ENCODE measurements around the gene RND2.
"Not testable (repeated sequence)": the region's sequence is repeated elsewhere in the genome, so short reads cannot be mapped to it uniquely, and the experiment has no call there.

RND2 gene, protein sequence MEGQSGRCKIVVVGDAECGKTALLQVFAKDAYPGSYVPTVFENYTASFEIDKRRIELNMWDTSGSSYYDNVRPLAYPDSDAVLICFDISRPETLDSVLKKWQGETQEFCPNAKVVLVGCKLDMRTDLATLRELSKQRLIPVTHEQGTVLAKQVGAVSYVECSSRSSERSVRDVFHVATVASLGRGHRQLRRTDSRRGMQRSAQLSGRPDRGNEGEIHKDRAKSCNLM

DNA sequence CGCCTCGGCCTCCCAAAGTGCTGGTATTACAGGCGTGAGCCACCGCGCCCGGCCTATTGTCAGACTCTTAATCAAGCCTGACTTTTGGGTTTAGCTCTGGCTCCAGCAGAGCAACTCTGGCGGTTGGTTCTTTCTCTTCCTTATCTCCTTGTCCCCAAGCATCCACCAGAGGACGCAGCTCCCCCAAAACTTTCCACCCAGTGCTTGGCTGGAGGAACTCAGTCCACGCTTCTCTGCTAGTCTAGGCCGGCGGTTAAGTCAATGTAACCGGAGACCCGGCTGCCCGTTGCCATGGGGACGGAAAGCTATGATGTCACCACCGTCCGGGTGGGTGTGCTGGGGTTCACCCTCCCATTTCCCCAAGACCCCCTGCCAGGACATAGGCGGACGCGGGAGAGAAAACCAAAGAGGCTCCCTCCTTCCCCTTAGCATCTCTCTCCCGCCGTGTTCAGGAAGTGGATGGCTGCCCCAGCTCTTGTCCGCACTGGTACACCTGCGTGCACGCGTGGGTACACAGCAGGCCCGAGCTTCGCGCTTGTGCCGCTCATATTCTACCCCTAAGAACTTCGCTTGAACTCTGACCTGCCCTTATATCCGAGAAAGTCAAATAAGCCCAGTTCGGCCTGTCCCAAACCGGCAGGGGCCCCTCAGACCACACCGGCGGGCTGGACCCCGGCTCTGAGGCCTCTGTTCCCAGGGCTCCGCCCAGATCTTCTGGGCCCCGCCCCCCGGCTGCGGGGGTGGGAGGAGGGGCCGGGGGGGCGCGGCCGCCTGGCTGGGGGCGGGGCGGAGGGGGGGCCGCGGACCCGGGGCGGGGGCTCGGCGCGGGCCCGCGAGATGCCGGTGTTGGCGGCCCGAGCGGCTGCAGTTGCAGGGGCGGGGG is at the start of gene RND2:
Gene RND2 (plus strand): TSS at position 825 of the 883 bp plus-strand sequence. CDS start 117 bp downstream, outside the sequence.
- DNase-seq: peak; percentile 87

DNA sequence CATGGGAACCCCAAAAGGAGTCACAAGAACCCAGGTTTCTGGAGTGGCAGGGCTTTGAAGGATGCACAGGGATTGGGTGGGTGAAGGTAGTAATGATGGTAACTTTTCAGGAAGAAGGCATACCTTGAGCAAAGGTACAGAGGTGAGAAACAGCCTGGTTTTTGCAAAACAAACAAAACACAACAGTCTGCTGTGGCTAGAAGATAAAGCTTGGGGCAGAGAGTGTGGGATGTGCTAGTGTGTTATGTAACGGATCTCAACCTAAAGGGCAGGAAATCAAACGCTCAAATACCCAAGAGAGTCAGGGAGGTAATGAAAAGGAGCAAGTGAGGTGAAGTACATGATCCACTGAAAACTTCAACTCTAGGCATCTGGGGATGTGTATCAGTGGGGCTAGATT is 49.8 kb upstream of the RND2 start:
- no peak for DNase-seq

DNA sequence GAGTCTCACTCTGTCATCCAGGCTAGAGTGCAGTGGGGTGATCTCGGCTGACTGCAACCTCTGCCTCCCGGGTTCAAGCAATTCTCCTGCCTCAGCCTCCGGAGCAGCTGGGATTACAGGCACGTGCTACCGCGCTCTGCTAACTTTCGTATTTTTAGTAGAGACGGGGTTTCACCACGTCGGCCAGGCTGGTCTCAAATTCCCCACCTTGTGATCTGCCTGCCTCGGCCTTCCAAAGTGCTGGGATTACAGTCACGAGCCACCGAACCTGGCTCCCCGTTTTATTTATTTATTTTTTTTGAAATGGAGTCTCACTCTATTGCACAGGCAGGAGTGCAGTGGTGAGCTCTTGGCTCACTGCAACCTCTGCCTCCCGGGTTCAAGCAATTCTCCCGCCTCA is 49.3 kb upstream of the RND2 start:
- DNase-seq: not testable (repeated sequence)

DNA sequence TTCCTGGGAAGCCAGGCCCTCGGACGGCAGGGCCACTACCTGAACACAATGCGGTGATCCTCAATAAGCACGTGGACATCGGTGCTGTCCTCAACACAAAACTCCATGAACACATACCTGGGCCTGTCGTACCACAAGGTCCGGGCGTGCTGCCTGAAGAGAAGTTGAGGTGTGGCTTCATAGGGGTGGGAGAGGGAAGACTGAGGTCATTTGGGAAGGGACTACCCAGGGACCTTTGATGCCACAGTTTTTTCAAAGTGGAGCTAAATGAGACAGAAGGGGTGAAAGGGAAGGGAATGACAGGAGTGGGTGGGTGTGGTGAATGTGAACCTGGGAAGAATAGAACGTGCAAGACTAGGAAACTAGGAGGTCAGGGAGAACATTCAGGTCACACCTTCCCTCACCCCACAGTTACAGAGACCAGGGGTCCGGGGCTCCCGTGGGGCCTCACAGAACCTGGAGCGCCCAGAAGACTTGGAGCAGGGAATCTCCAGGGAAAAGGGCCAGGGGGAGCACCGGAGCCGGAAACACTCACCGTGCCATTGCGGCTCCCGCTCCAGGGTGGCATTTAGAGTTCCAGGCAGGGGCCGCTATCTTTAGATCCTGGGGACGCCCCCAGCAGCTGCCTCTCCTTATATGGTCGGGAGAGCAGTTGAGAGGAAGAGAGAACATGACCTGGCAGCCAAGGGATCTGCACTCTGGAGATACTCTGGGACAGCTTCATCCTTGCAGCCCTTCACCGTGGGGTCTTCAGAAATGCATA is 45.3 kb upstream of the RND2 start, which contains the start of gene PTGES3L:
Gene PTGES3L (minus strand): TSS at position 570 of the 763 bp plus-strand sequence. CDS start 27 bp downstream, at position 543.
- no peak for DNase-seq

DNA sequence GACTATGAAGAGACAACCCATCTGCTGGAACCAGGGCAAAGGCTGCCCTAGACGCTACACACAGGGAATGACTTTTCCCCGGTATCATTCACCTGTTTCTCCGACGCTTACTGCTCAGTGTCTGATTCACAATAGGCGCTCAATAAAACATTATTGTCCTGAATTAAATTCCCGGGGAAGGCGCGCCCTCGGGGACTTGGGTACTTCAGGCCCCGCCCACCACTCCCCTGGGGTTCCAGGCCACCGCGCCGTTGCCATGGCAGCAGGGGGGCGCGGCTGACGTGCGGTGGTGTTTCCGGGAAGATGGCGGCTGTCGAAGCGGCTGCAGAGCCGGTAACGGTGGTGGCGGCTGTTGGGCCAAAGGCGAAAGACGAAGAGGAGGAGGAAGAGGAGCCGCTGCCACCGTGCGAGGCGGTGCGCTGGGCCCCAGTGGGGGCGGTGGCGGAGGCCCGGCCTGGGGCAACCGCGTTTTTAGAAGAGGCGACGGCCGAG is 44.7 kb upstream of the RND2 start, which contains the start of gene RUNDC1:
Gene RUNDC1 (plus strand): TSS at position 292 of the 492 bp plus-strand sequence. CDS start 12 bp downstream, at position 304.
- peak; percentile 95 for DNase-seq

DNA sequence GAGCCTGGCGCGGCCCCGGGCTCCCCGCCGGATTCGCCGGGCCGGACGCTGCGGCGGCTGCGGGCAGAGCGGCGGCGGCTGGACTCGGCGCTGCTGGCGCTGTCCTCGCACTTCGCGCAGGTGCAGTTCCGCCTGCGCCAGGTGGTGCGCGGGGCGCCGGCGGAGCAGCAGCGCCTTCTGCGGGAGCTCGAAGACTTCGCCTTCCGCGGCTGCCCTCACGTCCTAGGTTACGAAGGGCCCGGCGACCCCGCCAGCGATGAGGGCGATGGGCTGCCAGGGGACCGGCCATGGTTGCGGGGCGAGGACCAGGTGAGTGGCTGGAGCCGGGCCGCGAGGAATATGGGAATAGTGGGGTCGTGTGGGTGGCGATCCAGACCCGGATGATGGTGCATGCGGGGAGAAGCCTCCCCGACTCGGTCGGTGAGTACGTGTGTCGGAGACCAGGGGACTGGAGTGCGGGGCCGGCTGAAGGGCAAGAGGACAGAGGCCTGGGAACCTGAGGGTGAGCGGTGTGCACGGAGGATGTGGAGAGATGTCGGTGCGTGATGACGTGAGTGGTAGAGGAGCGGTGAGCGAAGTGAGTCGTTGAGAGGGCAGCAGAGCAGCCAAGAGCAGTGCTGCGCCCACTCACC is 44.1 kb upstream of the RND2 start:
- peak; percentile 58 for DNase-seq

DNA sequence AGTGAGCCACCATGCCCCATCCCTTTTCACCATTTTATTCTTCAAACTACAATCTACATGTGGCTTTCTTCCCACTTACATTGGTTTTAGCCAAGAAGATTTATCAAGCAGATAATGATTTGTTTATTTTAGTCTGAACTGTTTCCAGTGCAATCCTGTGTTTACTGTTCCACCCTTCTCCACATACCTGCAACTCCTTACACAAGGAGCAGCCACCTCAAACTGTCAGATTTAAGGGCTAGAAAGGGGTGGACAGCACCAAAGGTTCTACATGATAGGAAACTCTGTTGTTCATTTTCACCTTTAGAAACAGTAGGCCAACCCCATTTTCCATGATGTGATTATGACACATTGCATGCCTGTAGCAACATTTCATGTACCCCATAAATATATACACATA is 42.8 kb upstream of the RND2 start:
- no peak for DNase-seq

DNA sequence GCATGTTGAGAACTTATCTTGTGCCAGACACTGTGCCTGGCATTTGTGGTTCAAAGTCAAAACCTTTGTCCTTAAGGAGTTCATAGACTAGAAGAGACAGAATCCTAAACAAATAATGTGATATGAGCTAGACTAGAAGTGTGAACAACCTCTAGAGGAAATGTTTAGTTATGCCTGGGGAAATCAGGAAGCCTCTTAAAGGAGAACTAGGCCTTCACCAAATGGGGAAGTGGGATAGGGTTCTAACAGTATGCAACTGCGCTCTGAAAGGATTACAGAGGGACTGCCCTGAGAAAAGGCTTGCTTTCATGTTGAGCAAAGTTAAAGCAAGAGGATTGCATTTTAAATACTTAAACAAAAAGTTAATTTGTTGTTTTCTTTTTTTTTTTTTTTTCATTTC is 39.8 kb upstream of the RND2 start:
- DNase-seq: no peak

DNA sequence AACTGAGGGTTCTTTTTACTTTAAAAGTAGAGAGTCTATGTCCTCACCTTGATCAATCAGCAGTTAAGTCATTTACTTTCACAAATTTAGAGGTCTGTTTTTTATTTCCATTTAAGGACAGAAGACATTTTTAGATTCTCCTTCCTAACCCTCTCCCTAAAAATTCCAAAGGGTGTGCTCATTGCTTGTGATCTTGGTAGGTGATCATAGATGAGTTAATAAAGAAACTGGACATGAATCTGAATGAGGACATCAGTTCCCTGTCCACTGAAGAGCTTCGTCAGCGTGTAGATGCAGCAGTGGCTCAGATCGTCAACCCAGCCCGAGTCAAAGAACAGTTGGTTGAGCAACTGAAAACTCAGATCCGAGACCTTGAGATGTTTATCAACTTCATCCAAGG is 35.9 kb upstream of the RND2 start:
- no peak for DNase-seq

DNA sequence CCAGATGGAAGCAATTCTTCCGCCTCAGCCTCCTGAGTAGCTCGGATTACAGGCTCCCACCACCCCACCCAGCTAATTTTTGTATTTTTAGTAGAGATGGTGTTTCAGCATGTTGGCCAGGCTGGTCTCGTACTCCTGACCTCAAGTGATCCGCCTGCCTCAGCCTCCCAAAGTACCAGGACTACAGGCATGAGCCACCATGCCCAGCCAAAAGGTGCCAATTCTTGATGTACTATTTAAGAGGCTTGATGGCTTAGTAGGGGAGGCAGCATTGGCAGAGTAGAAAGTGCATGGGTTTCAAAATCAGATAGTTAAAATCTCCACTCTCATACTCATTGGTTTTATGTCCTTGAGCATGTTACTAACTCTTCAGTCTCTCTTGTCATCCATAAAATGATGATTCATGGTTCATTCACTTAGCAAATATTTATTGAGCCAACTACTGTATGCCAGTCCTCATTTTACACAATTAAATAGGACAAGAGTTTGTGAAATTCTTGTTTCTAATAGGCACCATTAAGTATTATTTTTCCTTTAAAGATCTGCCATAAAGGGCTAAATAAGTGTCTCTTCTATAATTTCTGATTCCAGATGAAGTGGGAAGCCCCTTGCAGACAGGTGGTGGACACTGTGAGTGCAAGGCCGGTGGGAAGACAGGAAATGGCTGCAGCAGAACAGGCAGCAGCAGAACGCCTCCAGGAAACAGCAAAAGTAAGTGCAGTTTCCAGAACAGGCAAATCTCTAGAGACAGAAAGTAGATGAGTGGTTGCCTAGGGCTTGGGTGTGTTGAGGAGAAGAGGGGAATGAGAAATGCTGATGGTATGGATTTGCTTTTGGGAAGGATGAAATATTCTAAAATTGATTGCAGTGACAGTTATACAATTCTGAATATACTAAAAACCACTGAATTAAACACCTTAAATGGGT is 35.0 kb upstream of the RND2 start:
- DNase-seq: no peak

DNA sequence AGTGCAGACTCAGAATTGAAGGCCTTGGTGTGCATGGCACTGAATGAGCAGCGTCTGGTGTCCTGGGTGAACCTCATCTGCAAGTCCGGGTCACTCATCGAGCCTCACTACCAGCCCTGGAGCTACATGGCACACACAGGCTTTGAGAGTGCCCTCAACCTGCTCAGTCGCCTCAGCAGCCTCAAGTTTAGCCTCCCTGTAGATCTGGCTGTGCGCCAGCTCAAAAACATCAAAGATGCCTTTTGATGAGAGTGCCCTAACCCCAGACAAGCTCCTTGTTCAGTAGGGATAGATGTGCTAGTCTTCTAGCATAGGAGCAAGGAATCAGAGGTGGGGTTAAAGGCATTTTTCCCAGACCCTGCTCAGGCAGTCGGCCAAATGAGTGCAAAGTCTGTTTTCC is 33.6 kb upstream of the RND2 start:
- DNase-seq: no peak

DNA sequence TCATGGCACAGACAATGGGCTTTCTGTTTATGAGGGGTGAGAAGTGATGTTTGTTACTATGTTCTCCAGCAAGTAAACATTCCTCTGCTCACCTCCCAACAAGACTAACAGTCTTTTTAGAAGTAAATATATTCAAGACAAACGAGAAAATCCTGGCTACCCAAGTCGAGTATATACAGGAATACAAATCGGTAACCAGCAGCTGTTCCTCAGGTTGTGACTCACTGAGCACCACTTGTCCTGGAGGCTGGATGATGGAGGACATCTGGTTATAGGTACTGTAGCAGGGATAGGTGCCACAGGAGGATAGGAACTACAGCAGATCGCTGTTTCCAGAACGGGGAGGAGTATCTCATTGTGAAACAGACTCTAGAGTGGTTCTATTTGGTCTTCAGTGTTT is 32.2 kb upstream of the RND2 start:
- DNase-seq: no peak

DNA sequence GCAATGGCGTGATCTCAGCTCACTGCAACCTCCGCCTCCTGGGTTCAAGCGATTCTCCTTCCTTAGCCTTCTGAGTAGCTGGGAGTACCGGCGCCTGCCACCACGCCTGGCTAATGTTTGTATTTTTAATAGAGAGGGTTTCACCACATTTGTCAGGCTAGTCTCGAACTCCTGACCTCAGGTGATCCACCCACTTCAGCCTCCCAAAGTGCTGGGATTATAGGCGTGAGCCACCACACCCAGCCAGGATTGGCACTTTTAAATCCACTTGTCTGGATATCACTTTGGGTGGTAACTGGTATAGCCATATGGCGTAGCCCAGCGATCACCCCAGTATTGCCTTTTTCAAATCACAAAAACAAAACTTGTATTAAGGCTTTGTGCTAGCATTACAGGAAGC is 31.1 kb upstream of the RND2 start:
- DNase-seq: not testable (repeated sequence)

DNA sequence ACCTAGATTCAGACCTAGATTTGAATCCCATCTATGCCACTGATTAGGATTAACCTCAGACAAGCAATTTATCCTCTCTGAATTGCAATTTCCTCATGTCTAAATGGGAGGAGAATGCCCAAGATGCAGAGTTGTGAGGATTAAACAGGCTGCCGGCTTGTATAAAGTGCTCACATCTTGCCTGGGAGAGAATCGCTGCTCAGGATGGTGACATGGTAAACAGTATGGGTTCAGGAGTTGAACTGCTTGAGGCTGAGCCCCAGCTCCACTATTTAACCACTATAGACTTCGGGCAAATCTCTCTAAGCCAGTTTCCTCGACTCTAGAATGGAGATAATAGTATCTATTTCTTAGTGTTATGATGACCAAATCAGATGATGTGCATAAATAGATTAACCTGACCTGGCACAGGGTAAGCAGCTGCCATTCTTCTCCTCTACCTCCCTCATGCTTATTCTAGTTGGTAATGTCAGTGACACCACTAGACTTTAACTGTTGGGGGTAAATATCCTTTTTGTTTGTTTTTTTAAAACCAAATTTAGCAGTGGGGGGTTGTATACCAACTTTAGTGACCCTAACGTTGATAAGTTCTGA is 27.5 kb upstream of the RND2 start:
- no peak for DNase-seq

DNA sequence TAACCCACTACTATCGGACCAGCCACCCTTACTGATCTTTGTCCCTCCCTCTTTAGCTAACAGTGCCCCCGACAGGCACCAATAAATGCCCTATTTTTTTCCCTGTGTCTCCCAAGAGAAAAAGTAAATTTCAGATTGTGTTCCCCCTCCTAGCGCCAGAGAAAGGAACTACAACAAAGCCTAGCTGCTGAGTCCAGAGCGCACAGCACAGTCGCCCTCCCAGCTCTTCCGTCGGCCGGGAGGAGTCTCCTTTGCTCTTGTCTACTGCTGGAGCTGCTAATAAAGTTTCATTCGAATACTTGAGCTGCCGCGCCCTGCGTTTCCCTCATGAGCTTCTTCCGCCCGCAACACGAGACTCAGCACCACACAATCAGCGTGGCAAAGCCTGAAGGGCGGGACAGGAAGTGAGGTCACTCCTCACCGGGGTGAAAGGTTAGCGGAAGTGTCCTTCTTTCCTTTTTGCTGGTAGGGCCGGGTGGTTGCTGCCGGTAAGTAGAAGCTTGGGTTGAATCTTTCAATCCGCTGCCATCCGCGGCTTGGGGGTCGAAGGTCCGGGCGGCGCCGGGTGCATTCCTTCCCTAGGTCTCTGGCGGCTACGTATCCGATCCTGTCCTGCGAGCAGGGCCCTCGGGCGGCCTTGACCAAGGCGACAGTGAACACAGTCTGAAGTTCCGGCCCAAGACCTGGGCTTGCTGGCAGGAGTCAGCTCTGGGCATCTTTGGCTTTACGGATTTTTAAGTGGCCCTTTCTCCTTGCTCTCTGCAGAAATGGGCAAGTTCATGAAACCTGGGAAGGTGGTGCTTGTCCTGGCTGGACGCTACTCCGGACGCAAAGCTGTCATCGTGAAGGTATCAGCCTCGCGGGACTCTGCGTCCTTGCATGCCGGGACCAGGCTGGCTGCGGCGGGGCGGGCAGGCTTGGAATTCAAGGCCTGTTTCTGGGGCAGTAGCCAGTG is 26.8 kb upstream of the RND2 start, which contains the start of gene RPL27:
Gene RPL27 (plus strand): TSS at position 436 of the 955 bp plus-strand sequence. CDS start 332 bp downstream, at position 768.
- peak; percentile 98 for DNase-seq

DNA sequence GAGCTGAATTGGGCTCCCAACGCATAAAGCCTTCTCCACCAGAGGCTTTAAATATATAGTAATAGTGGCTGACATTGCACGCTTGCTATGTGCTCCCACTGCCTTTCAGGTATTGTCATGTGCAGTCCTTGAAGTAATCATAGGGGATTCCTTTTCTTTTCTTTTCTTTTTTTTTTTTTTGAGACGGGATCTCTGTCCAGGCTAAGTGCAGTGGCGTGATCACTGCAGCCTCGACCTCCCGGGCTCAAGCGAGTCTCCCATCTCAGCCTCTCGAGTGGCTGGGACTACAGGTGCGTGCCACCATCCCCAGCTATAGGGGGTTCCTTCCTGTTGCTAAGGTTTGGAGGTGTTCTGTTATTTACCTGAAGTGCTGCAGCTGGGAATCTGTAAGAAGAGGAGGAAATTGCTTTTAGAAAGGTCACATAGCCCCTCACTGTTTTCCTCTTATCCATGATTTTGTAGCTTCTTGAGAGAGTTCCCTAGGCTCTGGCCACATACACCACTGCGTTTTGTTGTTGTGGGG is 26.0 kb upstream of the RND2 start:
- DNase-seq: no peak

DNA sequence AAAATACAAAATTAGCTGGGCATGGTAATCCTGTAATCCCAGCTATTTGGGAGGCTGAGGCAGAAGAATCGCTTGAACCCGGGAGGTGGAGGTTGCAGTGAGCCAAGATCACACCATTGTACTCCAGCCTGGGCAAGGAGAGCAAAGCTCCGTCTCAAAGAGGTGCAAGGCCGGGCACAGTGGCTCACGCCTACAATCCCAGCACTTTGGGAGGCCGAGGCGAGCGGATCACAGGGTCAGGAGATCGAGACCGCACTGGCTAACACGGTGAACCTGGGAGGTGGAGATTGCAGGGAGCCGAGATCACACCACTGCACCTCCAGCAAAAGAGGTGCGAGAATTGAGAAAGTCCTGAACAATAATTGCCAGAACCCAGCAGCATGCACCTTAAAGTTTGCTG is 24.1 kb upstream of the RND2 start:
- not testable (repeated sequence) for DNase-seq

DNA sequence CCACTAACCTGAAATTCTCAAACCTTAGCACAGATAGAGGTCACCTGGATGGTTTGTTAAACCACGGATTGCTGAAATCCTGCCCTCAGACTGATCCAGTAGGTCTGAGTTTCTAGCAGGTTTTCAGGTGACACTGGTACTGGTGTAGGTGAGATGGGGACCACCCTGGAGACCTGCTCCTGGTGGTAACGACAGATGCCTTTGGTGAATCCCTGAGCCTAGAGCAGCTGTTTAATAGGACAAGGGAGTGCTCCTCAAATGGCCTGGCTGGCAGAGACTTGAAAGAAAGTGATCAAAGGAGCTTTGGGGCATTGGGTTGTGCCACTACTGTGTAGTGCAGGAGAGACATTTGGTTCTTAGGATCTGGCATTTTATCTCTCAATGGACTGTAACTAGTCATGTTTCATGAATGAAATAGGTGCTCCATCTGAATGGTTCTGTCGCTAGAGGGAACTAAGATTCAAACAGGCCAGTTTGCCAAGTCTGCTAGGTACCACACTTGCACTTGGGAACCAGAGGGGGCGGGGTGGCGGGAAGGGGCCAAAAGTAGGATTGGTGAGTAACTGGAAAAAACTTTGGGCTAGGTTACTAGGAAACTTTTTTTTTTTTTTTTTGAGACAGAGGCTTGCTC is 21.4 kb upstream of the RND2 start:
- no peak for DNase-seq

All from CD4-positive, alpha-beta T cell treated with Interleukin-17A for 4 hours (primary cell).